H9 (cell line): ENCODE measurements around the gene ROBO1. TPM values are rescaled to one million over a fixed set of nuclear protein-coding genes. Genes with fewer than 3 reads are reported as not detected.

Experiments
- DNase-seq: peaks from one replicate; pipeline ENCODE4 v3.0.0-alpha.2; 2017
- H2AFZ ChIP-seq: one replicate; pipeline ENCODE4 v1.6.1; 2013; ENCODE audit warnings: mild to moderate bottlenecking, low read length, control low read depth, moderate library complexity
- H2AK5ac ChIP-seq: 2 replicates; pipeline ENCODE4 v1.6.1; 2013; ENCODE audit warnings: low read length, control low read depth, mixed read lengths; ENCODE audit not compliant: insufficient read length
- H2BK120ac ChIP-seq: one replicate; pipeline ENCODE4 v1.6.1; 2013; ENCODE audit warnings: low read depth, mild to moderate bottlenecking, low read length, control low read depth, inconsistent platforms; ENCODE audit not compliant: poor library complexity, severe bottlenecking
- H2BK12ac ChIP-seq: 2 replicates; pipeline ENCODE4 v1.6.1; 2013; ENCODE audit warnings: low read length, control low read depth, mixed read lengths, low read depth; ENCODE audit not compliant: insufficient read length
- H2BK15ac ChIP-seq: 2 replicates; pipeline ENCODE4 v1.6.1; 2013; ENCODE audit warnings: low read depth, low read length, control low read depth
- H2BK20ac ChIP-seq: one replicate; pipeline ENCODE4 v1.6.1; 2013; ENCODE audit warnings: low read depth, mild to moderate bottlenecking, low read length, control low read depth, inconsistent platforms; ENCODE audit not compliant: poor library complexity, severe bottlenecking
- H2BK5ac ChIP-seq: 2 replicates; pipeline ENCODE4 v1.6.1; 2013; ENCODE audit warnings: low read length, control low read depth, mixed read lengths; ENCODE audit not compliant: insufficient read length
- H3K14ac ChIP-seq: 2 replicates; pipeline ENCODE4 v1.6.1; 2013; ENCODE audit warnings: low read length, control low read depth; ENCODE audit not compliant: insufficient read depth
- H3K18ac ChIP-seq: 2 replicates; pipeline ENCODE4 v1.6.1; 2013; ENCODE audit warnings: low read depth, mild to moderate bottlenecking, mixed read lengths, low read length, control low read depth; ENCODE audit not compliant: insufficient read length
- H3K23ac ChIP-seq: 2 replicates; pipeline ENCODE4 v1.6.1; 2013; ENCODE audit warnings: low read length, control low read depth, mixed read lengths, low read depth; ENCODE audit not compliant: insufficient read length
- H3K23me2 ChIP-seq: 2 replicates; pipeline ENCODE4 v1.6.1; 2013; ENCODE audit warnings: low read depth, mild to moderate bottlenecking, mixed read lengths, low read length, control low read depth; ENCODE audit not compliant: insufficient read length, poor library complexity, severe bottlenecking
- H3K27ac ChIP-seq: 2 replicates; pipeline ENCODE4 v1.5.1; 2013; ENCODE audit warnings: low read length, control low read depth, mixed read lengths, low read depth; ENCODE audit not compliant: insufficient read length
- H3K27me3 ChIP-seq: 2 replicates; pipeline ENCODE4 v1.6.1; 2013; ENCODE audit warnings: low read length, control low read depth, inconsistent platforms; ENCODE audit not compliant: insufficient read depth
- H3K4ac ChIP-seq: 2 replicates; pipeline ENCODE4 v1.6.1; 2013; ENCODE audit warnings: low read depth, mild to moderate bottlenecking, control low read depth, inconsistent platforms, low read length, moderate library complexity
- H3K4me1 ChIP-seq: 2 replicates; pipeline ENCODE4 v1.6.1; 2013; ENCODE audit warnings: low read length, control low read depth, inconsistent platforms; ENCODE audit not compliant: insufficient read depth
- H3K4me2 ChIP-seq: 2 replicates; pipeline ENCODE4 v1.6.1; 2013; ENCODE audit warnings: low read length, control low read depth, mixed read lengths; ENCODE audit not compliant: insufficient read length, insufficient read depth
- H3K56ac ChIP-seq: 2 replicates; pipeline ENCODE4 v1.6.1; 2013; ENCODE audit warnings: low read depth, mild to moderate bottlenecking, mixed read lengths, low read length, control low read depth; ENCODE audit not compliant: insufficient read length
- H3K79me1 ChIP-seq: 2 replicates; pipeline ENCODE4 v1.6.1; 2013; ENCODE audit warnings: low read depth, mild to moderate bottlenecking, moderate library complexity, low read length, control low read depth, inconsistent platforms; ENCODE audit not compliant: insufficient read depth, poor library complexity, severe bottlenecking
- H3K79me2 ChIP-seq: 2 replicates; pipeline ENCODE4 v1.6.1; 2013; ENCODE audit warnings: low read length, control low read depth, inconsistent platforms; ENCODE audit not compliant: insufficient read depth
- H3K9ac ChIP-seq: 2 replicates; pipeline ENCODE4 v1.6.1; 2013; ENCODE audit warnings: low read length, control low read depth, mixed read lengths; ENCODE audit not compliant: insufficient read length; ENCODE audit errors: extremely low read depth
- H3K9me3 ChIP-seq: one replicate; pipeline ENCODE4 v1.6.1; 2013; ENCODE audit warnings: low read depth, low read length, inconsistent platforms; ENCODE audit not compliant: control insufficient read depth
- H3T11ph ChIP-seq: one replicate; pipeline ENCODE4 v1.6.1; 2013; ENCODE audit warnings: mild to moderate bottlenecking, low read length, control low read depth, inconsistent platforms
- H4K20me1 ChIP-seq: one replicate; pipeline ENCODE4 v1.6.1; 2013; ENCODE audit not compliant: control insufficient read depth, insufficient read length, insufficient read depth
- H4K5ac ChIP-seq: 2 replicates; pipeline ENCODE4 v1.6.1; 2013; ENCODE audit warnings: low read depth, mild to moderate bottlenecking, mixed read lengths, low read length, control low read depth; ENCODE audit not compliant: insufficient read length
- H4K8ac ChIP-seq: replicated peaks from 2 replicates; pipeline ENCODE4 v1.6.1; 2013; ENCODE audit warnings: low read length, control low read depth, mixed read lengths, low read depth; ENCODE audit not compliant: insufficient read length
- H4K91ac ChIP-seq: 2 replicates; pipeline ENCODE4 v1.6.1; 2013; ENCODE audit warnings: low read depth, mild to moderate bottlenecking, moderate library complexity, mixed read lengths, low read length, control low read depth; ENCODE audit not compliant: insufficient read length
- H3K27ac Mint-ChIP-seq, 3 experiments: 2 replicates in 2 of 3; 3 replicates in 1 of 3; pipeline ENCODE4 v1.8.0; 2020 to 2021; ENCODE audit warnings: mixed read lengths in 3 of 3, mild to moderate bottlenecking in 1 of 3, moderate library complexity in 1 of 3
- H3K27me3 Mint-ChIP-seq: 2 replicates; pipeline ENCODE4 v1.8.0; 2021; ENCODE audit warnings: low read depth, mild to moderate bottlenecking, moderate library complexity, mixed read lengths
- H3K36me3 Mint-ChIP-seq, 3 experiments: 2 replicates in 2 of 3; 3 replicates in 1 of 3; pipeline ENCODE4 v1.8.0; 2020 to 2021; ENCODE audit warnings: low read depth in 3 of 3, mixed read lengths in 3 of 3; ENCODE audit not compliant: insufficient read depth in 1 of 3
- H3K4me1 Mint-ChIP-seq, 2 experiments: 2 replicates each; pipeline ENCODE4 v1.8.0; 2020; ENCODE audit warnings: mixed read lengths in 2 of 2
- H3K4me3 Mint-ChIP-seq, 2 experiments: 2 replicates in 1 of 2; 3 replicates in 1 of 2; pipeline ENCODE4 v1.8.0; 2020 to 2021; ENCODE audit warnings: mild to moderate bottlenecking in 2 of 2, mixed read lengths in 2 of 2, moderate library complexity in 1 of 2
- H3K9me3 Mint-ChIP-seq, 2 experiments: 2 replicates in 1 of 2; 3 replicates in 1 of 2; pipeline ENCODE4 v1.8.0; 2020; ENCODE audit warnings: mild to moderate bottlenecking in 2 of 2, mixed read lengths in 2 of 2, moderate library complexity in 1 of 2
- total RNA-seq: library from RNA; stranded (reverse); gene quantifications from 2 replicates; pipeline ENCODE4 v1.2.1, GENCODE V29; 2021
- TF ChIP-seq, protein P1 (sequence below): fragments of 200-600 bp; sonication (generic); conservative IDR thresholded peaks from 3 replicates; pipeline ENCODE4 v1.8.0; 2021; ENCODE audit warnings: antibody characterized with exemption, mild to moderate bottlenecking

Gene ROBO1
- total RNA-seq, 1 experiment from 2014 or later: 62.7 TPM

DNA sequence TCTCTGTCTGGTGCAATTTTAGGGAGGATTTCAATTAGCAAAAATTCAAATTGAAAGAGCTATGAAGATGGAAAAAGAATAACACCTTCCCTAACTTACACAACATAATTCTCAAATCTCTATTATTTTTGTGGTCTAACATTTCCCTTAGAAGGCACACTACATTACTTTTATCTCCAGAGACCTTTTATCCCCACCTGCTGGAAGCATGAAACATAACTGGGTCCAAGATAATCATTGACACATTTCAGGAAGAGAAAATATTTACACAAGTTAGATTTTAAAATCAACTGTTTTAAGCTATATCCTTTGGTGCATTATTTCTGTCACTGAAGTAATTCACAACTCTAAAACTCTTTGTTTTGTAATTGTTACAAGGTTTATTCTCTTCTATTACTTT lies 779.5 kb downstream of the ROBO1 start:
- Histone ChIP-seq H4K5ac (no peak overlapping the region), H3T11ph (no peak overlapping the region), H4K20me1 (no peaks in the 10 kb centered on the region), H3K4me2 (no peak overlapping the region), H2BK120ac (no peak overlapping the region), H4K8ac (no peak overlapping the region), H2BK5ac (no peak overlapping the region), H3K79me2 (peaks cover 10% of the 10 kb centered on the region; the same call in 1 of the 2 replicates), H3K79me1 (no peaks in the 10 kb centered on the region), H3K27me3 (no peaks in the 10 kb centered on the region), H3K23me2 (no peaks in the 10 kb centered on the region), H3K27ac (no peak overlapping the region), H2BK12ac (no peak overlapping the region), H3K23ac (no peak overlapping the region), H3K4ac (no peak overlapping the region), H3K18ac (no peak overlapping the region), H2AK5ac (no peak overlapping the region), H3K56ac (no peak overlapping the region), H3K14ac (no peak overlapping the region), H3K9ac (no peak overlapping the region), H3K4me1 (no peaks in the 10 kb centered on the region), H2AFZ (no peak overlapping the region), H3K9me3 (no peaks in the 10 kb centered on the region), H2BK15ac (no peak overlapping the region), H4K91ac (no peak overlapping the region), H2BK20ac (no peak overlapping the region)
- no peak overlapping the region for H3K4me3 Mint-ChIP-seq
- no peaks in the 10 kb centered on the region for H3K27me3 Mint-ChIP-seq
- 0 out of 7 replicates have a peak overlapping the region, but pooled peaks of 1 of the 3 experiments have one; percentile 52 for H3K27ac Mint-ChIP-seq
- TF ChIP-seq, protein P1, sequence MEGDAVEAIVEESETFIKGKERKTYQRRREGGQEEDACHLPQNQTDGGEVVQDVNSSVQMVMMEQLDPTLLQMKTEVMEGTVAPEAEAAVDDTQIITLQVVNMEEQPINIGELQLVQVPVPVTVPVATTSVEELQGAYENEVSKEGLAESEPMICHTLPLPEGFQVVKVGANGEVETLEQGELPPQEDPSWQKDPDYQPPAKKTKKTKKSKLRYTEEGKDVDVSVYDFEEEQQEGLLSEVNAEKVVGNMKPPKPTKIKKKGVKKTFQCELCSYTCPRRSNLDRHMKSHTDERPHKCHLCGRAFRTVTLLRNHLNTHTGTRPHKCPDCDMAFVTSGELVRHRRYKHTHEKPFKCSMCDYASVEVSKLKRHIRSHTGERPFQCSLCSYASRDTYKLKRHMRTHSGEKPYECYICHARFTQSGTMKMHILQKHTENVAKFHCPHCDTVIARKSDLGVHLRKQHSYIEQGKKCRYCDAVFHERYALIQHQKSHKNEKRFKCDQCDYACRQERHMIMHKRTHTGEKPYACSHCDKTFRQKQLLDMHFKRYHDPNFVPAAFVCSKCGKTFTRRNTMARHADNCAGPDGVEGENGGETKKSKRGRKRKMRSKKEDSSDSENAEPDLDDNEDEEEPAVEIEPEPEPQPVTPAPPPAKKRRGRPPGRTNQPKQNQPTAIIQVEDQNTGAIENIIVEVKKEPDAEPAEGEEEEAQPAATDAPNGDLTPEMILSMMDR: peak; percentile 48; the same call in 2 of the 3 replicates
- H3K36me3 Mint-ChIP-seq: peaks cover 2 to 20% (median 7%) of the 10 kb centered on the region in 3 experiments
- H3K9me3 Mint-ChIP-seq: no peaks in the 10 kb centered on the region; a peak in 1 of 5 replicates
- no peak for DNase-seq
- peaks cover 37 to 38% of the 10 kb centered on the region in 2 experiments for H3K4me1 Mint-ChIP-seq
